NCI-H524 (cell line): ENCODE results near the gene DUSP15.
"Not testable (repeated sequence)": the region's sequence is repeated elsewhere in the genome, so short reads cannot be mapped to it uniquely, and the experiment has no call there.

Experiments used
- DNase-seq, 2 experiments: peaks; one replicate each; lab custom pipeline; 2025; lab: John Stamatoyannopoulos, UW

The DUSP15 gene

GRCh38 chr20:31839782-31840487 is 30.4 kb downstream of the DUSP15 start:
- DNase-seq = no peak

GRCh38 chr20:31838646-31839292 is 31.6 kb downstream of the DUSP15 start:
- no peak for DNase-seq

- DNase-seq = no peak
Measured at GRCh38 chr20:31837896-31838397, 32.4 kb downstream of the DUSP15 start.

- no peak for DNase-seq
Measured at GRCh38 chr20:31836853-31837608, 33.3 kb downstream of the DUSP15 start.

DNA sequence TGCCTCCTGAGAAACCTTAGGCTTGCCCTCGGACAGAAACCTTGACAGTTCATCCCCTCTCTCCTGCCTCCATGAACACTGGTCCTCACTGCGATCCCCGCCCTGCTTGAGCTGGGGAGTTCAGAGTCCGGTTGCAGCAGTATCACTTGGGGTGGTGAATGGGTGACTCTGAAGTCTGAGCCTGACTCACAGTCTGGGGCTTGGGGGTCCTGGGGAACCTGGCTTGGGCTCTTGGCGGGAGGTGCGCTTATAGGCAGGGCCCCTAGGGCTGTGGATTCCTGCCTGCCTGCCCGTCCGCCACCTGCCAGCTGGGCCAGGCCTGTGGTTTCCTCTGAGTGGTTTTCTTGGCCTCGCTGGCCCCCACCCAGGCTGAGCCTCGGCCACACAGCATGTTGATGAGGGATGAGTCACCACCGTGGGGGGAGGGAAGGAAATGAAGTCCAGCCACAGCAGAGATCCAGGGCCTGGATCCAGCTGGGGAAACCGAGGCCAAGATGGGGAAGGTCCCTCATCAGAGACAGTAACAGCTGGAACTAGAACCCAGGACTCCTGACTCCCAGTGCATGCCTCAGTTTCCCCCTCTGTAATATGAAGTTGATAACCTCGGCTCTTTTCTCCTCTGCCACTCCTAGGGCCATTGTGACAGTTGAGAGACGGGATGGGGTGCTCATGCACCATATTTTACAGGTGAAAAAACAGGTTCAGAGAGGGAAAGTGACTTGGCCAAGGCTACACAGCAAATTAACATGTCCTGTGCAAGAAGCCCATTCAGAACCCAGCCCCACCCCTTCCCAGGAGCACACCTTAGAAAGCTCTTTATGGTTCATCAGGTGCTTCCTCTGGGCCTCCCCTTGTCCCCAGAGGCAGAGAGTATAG is 34.1 kb downstream of the DUSP15 start:
- peak in 1 of 2 experiments; percentile 29 for DNase-seq

DNA sequence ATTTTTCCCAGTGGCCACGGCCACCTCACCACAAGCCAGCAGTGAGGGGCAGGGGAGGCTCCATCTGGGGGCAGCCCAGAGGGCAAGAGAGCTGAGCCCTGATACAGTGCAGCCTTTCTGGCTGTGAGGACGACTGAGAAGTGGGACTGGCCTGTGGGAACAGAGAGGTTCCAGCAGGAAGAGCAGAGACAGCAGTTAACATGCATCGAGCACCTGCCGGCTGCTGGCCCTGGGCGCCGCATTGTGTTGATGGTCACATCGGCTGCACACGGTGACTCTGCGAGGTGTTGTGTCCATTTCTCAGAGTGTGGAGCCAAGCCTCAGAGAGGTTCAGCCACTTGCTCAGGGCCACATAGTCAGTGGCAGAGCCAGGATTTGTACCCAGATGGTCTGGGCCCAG is 34.8 kb downstream of the DUSP15 start:
- no peak for DNase-seq

- DNase-seq = no peak
Measured at GRCh38 chr20:31833931-31834521, 36.3 kb downstream of the DUSP15 start.

DNA sequence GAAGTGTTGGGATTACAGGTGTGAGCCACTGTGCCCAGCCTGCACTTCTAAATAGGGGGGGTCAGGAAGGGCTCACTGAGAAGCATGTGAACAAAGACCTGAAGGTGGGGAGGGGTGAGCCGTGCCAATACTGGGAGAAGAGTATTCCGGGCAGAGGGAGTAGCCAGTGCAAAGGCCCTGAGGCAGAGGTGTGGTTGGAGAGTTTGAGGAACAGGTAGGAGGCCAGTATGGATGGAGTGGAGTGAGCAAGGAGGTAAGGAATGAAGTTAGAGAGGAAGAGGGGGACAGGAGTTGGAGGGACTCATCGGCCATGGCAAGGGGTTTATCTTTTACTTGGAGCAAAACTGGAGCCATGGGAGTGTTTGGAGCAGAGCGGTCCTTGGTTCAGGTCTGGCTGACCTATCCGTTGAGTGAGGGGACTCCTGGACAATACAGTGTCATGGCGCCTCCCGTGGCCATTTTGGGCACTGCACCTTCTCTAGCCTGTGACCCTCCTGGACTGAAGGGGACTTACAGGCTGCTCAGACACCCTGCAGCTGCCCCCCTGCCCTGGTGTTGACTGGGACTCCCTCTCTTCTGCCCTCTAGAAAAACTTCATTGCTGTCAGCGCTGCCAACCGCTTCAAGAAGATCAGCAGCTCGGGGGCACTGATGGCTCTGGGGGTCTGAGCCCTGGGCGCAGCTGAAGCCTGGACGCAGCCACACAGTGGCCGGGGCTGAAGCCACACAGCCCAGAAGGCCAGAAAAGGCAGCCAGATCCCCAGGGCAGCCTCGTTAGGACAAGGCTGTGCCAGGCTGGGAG is 37.0 kb downstream of the DUSP15 start:
- peak in 1 of 2 experiments; percentile 74 for DNase-seq

GRCh38 chr20:31831771-31832306 is 38.5 kb downstream of the DUSP15 start:
- DNase-seq = no peak

DNA sequence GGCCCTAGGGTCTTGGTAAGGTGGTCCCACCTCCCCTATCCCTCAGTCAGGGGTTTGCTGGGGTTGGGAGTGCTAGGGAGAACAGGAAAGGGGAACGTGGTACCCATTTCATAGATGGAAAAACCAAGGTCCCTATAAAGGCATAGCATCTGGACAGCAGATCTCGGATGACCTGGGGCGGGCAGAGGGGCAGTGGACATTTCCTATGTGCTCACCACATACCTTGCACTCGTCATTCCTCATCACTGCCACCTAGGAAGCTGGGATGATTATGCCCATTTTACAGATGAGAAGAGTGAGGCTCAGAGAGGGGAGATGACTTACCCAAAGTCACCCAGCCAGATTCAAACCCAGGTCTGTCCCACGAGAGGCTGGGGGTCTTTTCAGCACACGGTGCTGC is 39.1 kb downstream of the DUSP15 start:
- no peak for DNase-seq

- DNase-seq = no peak
Measured at GRCh38 chr20:31830406-31830981, 39.8 kb downstream of the DUSP15 start.

- no peak for DNase-seq
Measured at GRCh38 chr20:31829731-31830130, 40.6 kb downstream of the DUSP15 start.

DNA sequence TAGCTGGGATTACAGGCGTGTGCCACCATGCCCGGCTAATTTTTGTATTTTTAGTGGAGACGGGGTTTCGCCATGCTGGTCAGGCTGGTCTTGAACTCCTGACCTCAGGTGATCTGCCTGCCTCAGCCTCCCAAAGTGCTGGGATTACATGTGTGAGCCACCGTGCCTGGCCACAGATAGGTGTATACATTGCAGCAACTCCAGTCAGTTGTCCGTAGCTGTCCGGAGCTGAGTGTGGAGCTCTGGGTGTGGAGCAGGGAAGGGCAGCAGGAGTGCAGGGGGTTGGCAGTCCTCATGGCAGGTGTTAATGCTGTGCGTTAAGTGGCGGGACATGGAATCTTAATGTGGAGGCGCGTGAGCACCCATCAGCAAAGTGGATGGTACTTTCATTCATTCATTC is 42.3 kb downstream of the DUSP15 start:
- not testable (repeated sequence) for DNase-seq

DNA sequence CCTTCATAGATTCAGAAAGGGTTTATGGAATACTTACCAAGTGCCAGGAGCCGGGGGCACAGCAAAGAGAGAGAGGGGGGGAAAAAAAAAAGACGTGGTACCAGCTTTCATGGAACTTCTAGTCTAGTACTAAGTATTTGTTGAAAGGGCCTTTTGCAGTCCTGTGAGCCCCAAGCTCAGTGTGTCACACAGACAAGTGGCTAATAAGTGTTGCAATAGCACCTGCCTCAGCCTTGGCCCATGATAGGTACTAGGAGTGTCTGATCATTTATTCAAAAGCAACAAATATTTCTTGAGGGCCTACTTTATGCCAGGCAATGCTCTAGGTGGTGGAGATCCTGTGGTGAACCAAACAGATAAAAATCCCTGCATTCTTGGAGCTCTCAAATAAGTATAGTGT is 43.3 kb downstream of the DUSP15 start:
- no peak for DNase-seq

DNA sequence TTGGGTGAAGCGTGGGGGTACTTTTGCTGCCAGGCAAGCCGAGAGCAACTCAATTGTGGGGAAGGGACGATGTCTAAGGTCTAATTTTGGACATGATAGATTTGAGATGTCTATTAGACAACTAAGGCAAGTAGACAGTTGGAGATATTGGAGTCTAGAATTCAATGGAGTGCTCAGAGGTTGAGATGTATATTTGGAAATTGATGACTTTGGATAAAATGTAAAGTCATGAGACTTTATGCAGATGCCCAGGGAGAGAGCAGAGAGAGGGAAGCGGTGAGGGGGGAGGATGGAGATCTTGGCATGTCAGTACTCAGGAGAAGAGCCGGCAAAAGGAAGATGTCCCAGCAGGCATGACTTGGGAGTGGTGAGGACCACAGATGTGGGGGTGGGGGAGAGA is 44.3 kb downstream of the DUSP15 start:
- no peak for DNase-seq

DNA sequence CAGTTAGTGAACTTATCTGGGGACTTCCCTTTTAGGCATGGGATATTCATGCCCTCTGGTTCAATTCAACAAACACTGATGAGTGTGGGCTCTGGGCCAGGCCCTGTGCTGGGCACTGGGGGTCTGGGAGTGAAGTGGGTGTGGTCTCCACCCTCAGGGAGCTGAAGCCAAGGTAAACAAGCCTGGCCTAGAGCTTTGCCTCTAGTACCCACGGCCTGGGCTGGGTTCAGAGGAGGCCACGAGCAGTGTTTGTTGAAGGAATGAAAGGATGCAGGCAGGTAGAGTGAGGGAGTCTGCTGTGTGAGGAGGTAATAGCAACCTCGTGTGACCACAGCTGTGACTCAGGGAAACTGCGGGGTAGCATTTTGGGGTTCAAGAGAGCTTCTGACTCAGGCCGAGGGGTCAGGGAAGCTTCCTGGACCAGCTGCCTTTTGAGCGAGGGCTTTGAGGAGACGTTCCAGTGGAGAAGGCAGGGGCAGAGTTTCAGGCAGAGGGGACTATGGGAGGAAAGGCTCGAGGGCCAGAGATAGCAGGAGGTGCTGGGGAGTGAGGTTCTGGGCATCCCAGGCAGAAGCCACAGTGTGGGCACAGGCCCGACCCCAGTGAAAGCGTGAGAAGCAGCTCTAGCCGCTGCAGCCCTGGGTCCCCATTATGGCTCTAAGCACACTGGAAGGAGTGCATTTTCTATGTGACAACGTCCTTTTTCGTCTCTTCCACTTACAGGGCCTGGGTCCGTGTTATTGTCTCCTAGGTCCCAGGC is 45.6 kb downstream of the DUSP15 start:
- no peak for DNase-seq

- DNase-seq = no peak
Measured at GRCh38 chr20:31824125-31824485, 46.2 kb downstream of the DUSP15 start.

DNA sequence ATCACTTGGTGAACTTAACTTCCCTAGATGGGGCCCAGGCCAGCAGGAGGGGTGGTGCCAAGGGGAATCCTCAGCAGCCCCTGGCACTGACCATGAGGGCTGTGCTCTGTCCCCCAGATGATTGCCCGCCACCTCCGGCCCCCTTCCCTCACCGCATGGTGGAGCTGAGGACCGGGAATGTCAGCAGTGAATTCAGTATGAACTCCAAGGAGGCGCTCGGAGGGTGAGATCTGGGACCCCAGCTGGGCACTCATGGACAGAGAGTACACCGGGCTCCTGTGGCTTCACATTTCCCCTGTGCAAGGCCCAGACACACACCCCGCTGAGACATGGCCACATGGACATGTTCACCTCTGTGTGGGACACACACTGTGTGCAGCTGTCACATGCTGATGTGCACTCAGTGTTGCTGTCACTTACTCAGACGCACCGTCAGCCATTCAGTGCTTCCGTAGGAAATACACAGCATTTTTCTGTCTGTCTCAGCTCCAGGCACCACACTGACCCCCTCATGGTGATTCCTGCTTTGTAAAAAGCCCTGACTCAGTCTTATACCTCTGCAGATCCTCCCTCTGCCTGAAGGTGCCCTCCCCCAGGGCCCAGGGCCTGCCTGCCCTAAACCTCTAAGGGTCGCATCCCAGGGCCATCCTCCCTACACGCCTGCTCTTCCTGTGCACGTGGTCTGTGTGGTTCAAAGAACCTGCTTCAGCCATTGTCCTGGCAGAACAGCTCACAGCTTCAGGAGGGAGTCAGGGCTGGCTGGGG is 46.8 kb downstream of the DUSP15 start:
- no peak for DNase-seq
